HepG2 (cell line): ENCODE measurements around the gene NUDT6.

Experiments used
- GTF2F1 ChIP-seq: fragments of 150-350 bp; IDR thresholded peaks from 2 replicates; pipeline ENCODE4 v1.6.1; 2014; ENCODE audit warnings: low read length
- NFE2 ChIP-seq: sonication (generic); formaldehyde crosslinking; IDR thresholded peaks from 2 replicates; pipeline ENCODE4 v1.4.0; 2020; ENCODE audit warnings: missing genetic modification reagents
- NRL ChIP-seq: sonication (generic); formaldehyde crosslinking; IDR thresholded peaks from 2 replicates; pipeline ENCODE4 v1.5.0; 2020; ENCODE audit warnings: missing genetic modification reagents, mild to moderate bottlenecking, moderate library complexity, borderline replicate concordance
- POLR2AphosphoS5 ChIP-seq: IDR thresholded peaks from 2 replicates; pipeline ENCODE4 v1.6.1; 2012; ENCODE audit warnings: low read depth, low read length
- TCF7L2 ChIP-seq: IDR thresholded peaks from 2 replicates; pipeline ENCODE4 v1.6.1; 2011; ENCODE audit warnings: mild to moderate bottlenecking, low read depth, low read length, moderate library complexity
- TMF1 ChIP-seq: sonication (generic); formaldehyde crosslinking; IDR thresholded peaks from 2 replicates; pipeline ENCODE4 v1.8.1; 2022; ENCODE audit warnings: low read depth, missing genetic modification reagents
- ZNF138 ChIP-seq: sonication (generic); formaldehyde crosslinking; IDR thresholded peaks from 2 replicates; pipeline ENCODE4 v1.5.0; 2020; ENCODE audit warnings: mild to moderate bottlenecking, low read depth, missing genetic modification reagents

DNA sequence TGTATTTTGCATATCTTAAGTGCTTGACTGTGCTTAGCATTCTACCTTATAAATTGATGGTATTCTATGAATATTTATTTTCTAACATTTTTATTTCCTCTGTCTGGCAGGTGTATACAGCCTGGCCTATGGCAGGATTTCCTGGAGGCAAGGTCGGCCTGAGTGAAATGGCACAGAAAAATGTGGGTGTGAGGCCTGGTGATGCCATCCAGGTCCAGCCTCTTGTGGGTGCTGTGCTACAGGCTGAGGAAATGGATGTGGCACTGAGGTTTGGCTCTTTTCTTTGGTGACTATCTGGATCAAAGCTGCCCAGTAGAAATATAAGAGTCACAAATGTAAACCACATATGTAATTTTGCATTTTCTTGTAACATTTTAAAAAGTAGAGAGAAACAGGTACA is 6.5 kb upstream of the NUDT6 start:
- TF ChIP-seq TCF7L2: no peak
- TF ChIP-seq POLR2AphosphoS5: no peak
- no peak for TF ChIP-seq NRL (CRISPR knock-in tag)
- no peak for TF ChIP-seq GTF2F1
- no peak for TF ChIP-seq NFE2 (CRISPR knock-in tag)
- no peak for TF ChIP-seq TMF1
- TF ChIP-seq ZNF138 (CRISPR knock-in tag): no peak
